K562 (cell line): Measurements from ENCODE around the gene TMEM107. TPM values are rescaled to one million over a fixed set of nuclear protein-coding genes. Genes with fewer than 3 reads are reported as not detected.

Source experiments
- HNRNPUL1 ChIP-seq: fragments of 200-400 bp; formaldehyde crosslinking; IDR thresholded peaks from 2 replicates; pipeline ENCODE4 v1.6.1; 2017; ENCODE audit warnings: low read length
- KLF16 ChIP-seq: IDR thresholded peaks from 2 replicates; pipeline ENCODE4 v1.6.1; 2016; ENCODE audit warnings: antibody characterized with exemption
- POLR3A ChIP-seq: IDR thresholded peaks from 2 replicates; pipeline ENCODE4 v1.6.1; 2011; ENCODE audit warnings: borderline replicate concordance, mild to moderate bottlenecking, moderate library complexity; ENCODE audit not compliant: insufficient read length, insufficient read depth; ENCODE audit errors: extremely low read depth
- RB1 ChIP-seq: fragments of 450-650 bp; IDR thresholded peaks from 2 replicates; pipeline ENCODE4 v1.6.1; 2017; ENCODE audit warnings: low read depth, mild to moderate bottlenecking
- RNF2 ChIP-seq: sonication (generic); IDR thresholded peaks from 2 replicates; pipeline ENCODE4 v1.6.1; 2016
- SRSF7 ChIP-seq: fragments of 200-400 bp; formaldehyde crosslinking; optimal IDR thresholded peaks from 2 replicates; pipeline ENCODE3; 2017; ENCODE audit warnings: mild to moderate bottlenecking, low read depth, low read length
- ZFPM2 ChIP-seq: fragments of 250-450 bp; sonication (Bioruptor Pico); IDR thresholded peaks from 2 replicates; pipeline ENCODE4 v1.5.1; 2022; ENCODE audit warnings: mild to moderate bottlenecking
- ZNF23 ChIP-seq: fragments of 250-450 bp; sonication (Bioruptor Pico); IDR thresholded peaks from 2 replicates; pipeline ENCODE4 v1.4.0; 2020; ENCODE audit warnings: mild to moderate bottlenecking
- ZNF24 ChIP-seq: fragments of 450-650 bp; IDR thresholded peaks from 2 replicates; pipeline ENCODE4 v1.6.1; 2016
- ZNF785 ChIP-seq: fragments of 250-450 bp; sonication (Bioruptor Pico); IDR thresholded peaks from 2 replicates; pipeline ENCODE4 v1.4.0; 2020; ENCODE audit warnings: mild to moderate bottlenecking
- ZSCAN32 ChIP-seq: fragments of 450-650 bp; formaldehyde crosslinking; IDR thresholded peaks from 2 replicates; pipeline ENCODE4 v1.4.0; 2020; ENCODE audit warnings: mild to moderate bottlenecking, moderate library complexity
- polyA plus RNA-seq, 8 experiments: library from polyadenylated mRNA; depleted of rRNA in 4 of 8; stranded (reverse) in 5 of 8; unstranded in 3 of 8; fragments of >200 nt; fragmentation: Nextera tagmentation in 2 of 8; fragmentation: Illumina TruSeq in 1 of 8; extraction: Ambion mirVana in 2 of 8; extraction: Trizol in 1 of 8; gene quantifications; 2 replicates each; pipeline versions ENCODE4 v1.2.1 to v1.2.3, GENCODE V29; 2011 to 2014; ENCODE audit warnings: inconsistent platforms in 1 of 8, missing spikeins in 1 of 8
- total RNA-seq, 7 experiments: library from RNA; depleted of rRNA in 6 of 7; stranded (reverse); fragments of >200 nt in 6 of 7; fragmentation: Illumina TruSeq in 2 of 7; extraction: Trizol in 2 of 7; gene quantifications; 2 replicates each; pipeline versions ENCODE4 v1.2.1 to v1.2.3, GENCODE V29; 2011 to 2021; ENCODE audit warnings: low replicate concordance in 1 of 7
- TF ChIP-seq, protein P1 (sequence below), 3 experiments: fragments of 200-800 bp in 1 of 3; fragments of 250-450 bp in 1 of 3; fragments of 450-650 bp in 1 of 3; sonication (Bioruptor Pico) in 1 of 3; sonication (Bioruptor generic) in 1 of 3; formaldehyde crosslinking in 1 of 3; IDR thresholded peaks; 2 replicates each; pipeline versions ENCODE4 v1.6.1 to v1.8.0; 2016 to 2022; ENCODE audit warnings: mild to moderate bottlenecking in 2 of 3, missing genetic modification characterization in 2 of 3, missing compliant biosample characterization in 1 of 3, moderate library complexity in 1 of 3
- TF ChIP-seq, protein P2 (sequence below): fragments of 450-650 bp; IDR thresholded peaks from 2 replicates; pipeline ENCODE4 v1.6.1; 2016; ENCODE audit warnings: low read depth, mild to moderate bottlenecking, moderate library complexity
- TF ChIP-seq, protein P3 (sequence below): fragments of 450-650 bp; IDR thresholded peaks from 2 replicates; pipeline ENCODE4 v1.6.1; 2016; ENCODE audit warnings: mild to moderate bottlenecking
- TF ChIP-seq, protein P4 (sequence below): fragments of 450-650 bp; IDR thresholded peaks from 2 replicates; pipeline ENCODE4 v1.7.1; 2018; ENCODE audit warnings: mild to moderate bottlenecking, low read depth; ENCODE audit not compliant: partially characterized antibody
- TF ChIP-seq, protein P5 (sequence below): fragments of 450-650 bp; IDR thresholded peaks from 2 replicates; pipeline ENCODE4 v1.6.1; 2017; ENCODE audit warnings: antibody characterized with exemption

The TMEM107 gene
- total and polyA plus RNA-seq, 9 of the 15 experiments (the other 6 are each of a cell fraction or from before 2014, with no cell fraction given), result 7.1 to 26.2 (median 16.9) TPM

DNA sequence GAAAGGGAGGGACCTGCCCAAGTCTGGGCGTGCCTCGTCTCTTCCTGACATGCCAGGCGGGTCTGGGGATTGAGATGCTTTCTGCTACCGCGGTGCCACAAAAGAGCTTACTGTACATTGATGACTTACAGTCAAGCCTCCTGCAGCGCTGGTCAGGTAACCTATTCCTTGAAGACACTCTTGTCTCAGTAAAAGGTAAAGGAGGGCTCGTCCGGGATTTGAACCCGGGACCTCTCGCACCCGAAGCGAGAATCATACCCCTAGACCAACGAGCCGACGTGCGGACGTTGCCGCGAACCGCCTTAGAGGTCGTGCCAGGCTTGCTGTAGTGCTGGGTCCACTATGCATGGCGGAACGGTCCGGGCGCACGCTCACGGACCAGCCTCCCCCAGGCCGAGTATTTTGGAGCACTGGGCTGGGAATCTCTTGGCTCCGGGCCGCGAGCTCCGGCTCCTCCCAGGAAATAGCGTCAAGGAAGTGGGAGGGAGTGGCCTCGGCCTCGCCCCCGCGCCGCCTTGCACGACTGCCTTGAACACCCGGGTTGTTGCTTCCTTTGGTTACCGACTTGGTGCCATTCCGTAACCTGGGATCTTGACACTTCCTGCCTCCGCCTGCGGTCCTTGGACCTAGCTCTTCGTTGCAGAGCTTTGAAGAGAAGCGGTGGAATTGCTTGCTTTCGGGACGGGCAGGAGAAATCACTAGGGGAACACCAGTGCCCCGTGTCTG lies 46.6 kb upstream of the TMEM107 start (continued):
- TF ChIP-seq, protein P1, sequence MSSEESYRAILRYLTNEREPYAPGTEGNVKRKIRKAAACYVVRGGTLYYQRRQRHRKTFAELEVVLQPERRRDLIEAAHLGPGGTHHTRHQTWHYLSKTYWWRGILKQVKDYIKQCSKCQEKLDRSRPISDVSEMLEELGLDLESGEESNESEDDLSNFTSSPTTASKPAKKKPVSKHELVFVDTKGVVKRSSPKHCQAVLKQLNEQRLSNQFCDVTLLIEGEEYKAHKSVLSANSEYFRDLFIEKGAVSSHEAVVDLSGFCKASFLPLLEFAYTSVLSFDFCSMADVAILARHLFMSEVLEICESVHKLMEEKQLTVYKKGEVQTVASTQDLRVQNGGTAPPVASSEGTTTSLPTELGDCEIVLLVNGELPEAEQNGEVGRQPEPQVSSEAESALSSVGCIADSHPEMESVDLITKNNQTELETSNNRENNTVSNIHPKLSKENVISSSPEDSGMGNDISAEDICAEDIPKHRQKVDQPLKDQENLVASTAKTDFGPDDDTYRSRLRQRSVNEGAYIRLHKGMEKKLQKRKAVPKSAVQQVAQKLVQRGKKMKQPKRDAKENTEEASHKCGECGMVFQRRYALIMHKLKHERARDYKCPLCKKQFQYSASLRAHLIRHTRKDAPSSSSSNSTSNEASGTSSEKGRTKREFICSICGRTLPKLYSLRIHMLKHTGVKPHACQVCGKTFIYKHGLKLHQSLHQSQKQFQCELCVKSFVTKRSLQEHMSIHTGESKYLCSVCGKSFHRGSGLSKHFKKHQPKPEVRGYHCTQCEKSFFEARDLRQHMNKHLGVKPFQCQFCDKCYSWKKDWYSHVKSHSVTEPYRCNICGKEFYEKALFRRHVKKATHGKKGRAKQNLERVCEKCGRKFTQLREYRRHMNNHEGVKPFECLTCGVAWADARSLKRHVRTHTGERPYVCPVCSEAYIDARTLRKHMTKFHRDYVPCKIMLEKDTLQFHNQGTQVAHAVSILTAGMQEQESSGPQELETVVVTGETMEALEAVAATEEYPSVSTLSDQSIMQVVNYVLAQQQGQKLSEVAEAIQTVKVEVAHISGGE (CRISPR knock-in tag; IDR thresholded peaks at IDR 0.05), result peak; percentile 68 to 93 (median 92); a peak in 4 of 6 replicates
- TF ChIP-seq POLR3A (peak; percentile 87), RB1 (peak; percentile 77; the same call in 1 of the 2 replicates), HNRNPUL1 (no peak), ZNF785 (no peak), RNF2 (peak; percentile 47; the same call in 1 of the 2 replicates), KLF16 (no peak; the same call in 1 of the 2 replicates), ZNF24 (peak; percentile 21; the same call in 1 of the 2 replicates), ZNF23 (no peak), SRSF7 (no peak), ZSCAN32 (no peak), ZFPM2 (CRISPR knock-in tag) (no peak)
- TF ChIP-seq, protein P2, sequence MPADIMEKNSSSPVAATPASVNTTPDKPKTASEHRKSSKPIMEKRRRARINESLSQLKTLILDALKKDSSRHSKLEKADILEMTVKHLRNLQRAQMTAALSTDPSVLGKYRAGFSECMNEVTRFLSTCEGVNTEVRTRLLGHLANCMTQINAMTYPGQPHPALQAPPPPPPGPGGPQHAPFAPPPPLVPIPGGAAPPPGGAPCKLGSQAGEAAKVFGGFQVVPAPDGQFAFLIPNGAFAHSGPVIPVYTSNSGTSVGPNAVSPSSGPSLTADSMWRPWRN, result 0 out of 2 replicates have a peak, but pooled peaks have one; percentile 13
- TF ChIP-seq, protein P3, sequence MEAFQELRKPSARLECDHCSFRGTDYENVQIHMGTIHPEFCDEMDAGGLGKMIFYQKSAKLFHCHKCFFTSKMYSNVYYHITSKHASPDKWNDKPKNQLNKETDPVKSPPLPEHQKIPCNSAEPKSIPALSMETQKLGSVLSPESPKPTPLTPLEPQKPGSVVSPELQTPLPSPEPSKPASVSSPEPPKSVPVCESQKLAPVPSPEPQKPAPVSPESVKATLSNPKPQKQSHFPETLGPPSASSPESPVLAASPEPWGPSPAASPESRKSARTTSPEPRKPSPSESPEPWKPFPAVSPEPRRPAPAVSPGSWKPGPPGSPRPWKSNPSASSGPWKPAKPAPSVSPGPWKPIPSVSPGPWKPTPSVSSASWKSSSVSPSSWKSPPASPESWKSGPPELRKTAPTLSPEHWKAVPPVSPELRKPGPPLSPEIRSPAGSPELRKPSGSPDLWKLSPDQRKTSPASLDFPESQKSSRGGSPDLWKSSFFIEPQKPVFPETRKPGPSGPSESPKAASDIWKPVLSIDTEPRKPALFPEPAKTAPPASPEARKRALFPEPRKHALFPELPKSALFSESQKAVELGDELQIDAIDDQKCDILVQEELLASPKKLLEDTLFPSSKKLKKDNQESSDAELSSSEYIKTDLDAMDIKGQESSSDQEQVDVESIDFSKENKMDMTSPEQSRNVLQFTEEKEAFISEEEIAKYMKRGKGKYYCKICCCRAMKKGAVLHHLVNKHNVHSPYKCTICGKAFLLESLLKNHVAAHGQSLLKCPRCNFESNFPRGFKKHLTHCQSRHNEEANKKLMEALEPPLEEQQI, result 0 out of 2 replicates have a peak, but pooled peaks have one; percentile 10
- TF ChIP-seq, protein P4, sequence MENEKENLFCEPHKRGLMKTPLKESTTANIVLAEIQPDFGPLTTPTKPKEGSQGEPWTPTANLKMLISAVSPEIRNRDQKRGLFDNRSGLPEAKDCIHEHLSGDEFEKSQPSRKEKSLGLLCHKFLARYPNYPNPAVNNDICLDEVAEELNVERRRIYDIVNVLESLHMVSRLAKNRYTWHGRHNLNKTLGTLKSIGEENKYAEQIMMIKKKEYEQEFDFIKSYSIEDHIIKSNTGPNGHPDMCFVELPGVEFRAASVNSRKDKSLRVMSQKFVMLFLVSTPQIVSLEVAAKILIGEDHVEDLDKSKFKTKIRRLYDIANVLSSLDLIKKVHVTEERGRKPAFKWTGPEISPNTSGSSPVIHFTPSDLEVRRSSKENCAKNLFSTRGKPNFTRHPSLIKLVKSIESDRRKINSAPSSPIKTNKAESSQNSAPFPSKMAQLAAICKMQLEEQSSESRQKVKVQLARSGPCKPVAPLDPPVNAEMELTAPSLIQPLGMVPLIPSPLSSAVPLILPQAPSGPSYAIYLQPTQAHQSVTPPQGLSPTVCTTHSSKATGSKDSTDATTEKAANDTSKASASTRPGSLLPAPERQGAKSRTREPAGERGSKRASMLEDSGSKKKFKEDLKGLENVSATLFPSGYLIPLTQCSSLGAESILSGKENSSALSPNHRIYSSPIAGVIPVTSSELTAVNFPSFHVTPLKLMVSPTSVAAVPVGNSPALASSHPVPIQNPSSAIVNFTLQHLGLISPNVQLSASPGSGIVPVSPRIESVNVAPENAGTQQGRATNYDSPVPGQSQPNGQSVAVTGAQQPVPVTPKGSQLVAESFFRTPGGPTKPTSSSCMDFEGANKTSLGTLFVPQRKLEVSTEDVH, result no peak
- TF ChIP-seq, protein P5, sequence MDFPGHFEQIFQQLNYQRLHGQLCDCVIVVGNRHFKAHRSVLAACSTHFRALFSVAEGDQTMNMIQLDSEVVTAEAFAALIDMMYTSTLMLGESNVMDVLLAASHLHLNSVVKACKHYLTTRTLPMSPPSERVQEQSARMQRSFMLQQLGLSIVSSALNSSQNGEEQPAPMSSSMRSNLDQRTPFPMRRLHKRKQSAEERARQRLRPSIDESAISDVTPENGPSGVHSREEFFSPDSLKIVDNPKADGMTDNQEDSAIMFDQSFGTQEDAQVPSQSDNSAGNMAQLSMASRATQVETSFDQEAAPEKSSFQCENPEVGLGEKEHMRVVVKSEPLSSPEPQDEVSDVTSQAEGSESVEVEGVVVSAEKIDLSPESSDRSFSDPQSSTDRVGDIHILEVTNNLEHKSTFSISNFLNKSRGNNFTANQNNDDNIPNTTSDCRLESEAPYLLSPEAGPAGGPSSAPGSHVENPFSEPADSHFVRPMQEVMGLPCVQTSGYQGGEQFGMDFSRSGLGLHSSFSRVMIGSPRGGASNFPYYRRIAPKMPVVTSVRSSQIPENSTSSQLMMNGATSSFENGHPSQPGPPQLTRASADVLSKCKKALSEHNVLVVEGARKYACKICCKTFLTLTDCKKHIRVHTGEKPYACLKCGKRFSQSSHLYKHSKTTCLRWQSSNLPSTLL, result peak; percentile 71
